GM12878 (cell line): ENCODE results near the gene TNF. TPM values are rescaled to one million over a fixed set of nuclear protein-coding genes. Genes with fewer than 3 reads are reported as not detected.

Experiments
- ATAC-seq: fragments of 200-7000 bp; cut with Tn5 transposase; 3 replicates; pipeline ENCODE4 v1.9.1; 2020; ENCODE audit warnings: mild to moderate bottlenecking, moderate library complexity
- BruUV-seq: library from RNA; stranded (reverse); fragments of 400-500 nt; replicated peaks from 2 replicates; lab custom pipeline; 2021; lab: Mats Ljungman, UMichigan
- CTCF ChIA-PET: fragments of 300-600 bp; sonication (Branson Sonifier 250); formaldehyde crosslinking; extraction: SDS; loops from one replicate; lab custom pipeline; 2021; ENCODE audit warnings: inconsistent platforms; lab: Yijun Ruan, JAX
- POLR2A ChIA-PET: fragments of 350-600 bp; formaldehyde crosslinking; extraction: SDS; loops from one replicate; lab custom pipeline; 2021; ENCODE audit warnings: inconsistent platforms; lab: Charles Lee
- RAD21 ChIA-PET: fragments of 300-600 bp; sonication (Branson Sonifier 250); formaldehyde crosslinking; loops from one replicate; lab custom pipeline; 2023; ENCODE audit warnings: antibody characterized with exemption; ENCODE audit not compliant: unreplicated experiment; lab: Charles Lee
- SMC1A ChIA-PET: fragments of 300-600 bp; sonication (Branson Sonifier 250); formaldehyde crosslinking; loops from one replicate; lab custom pipeline; 2023; ENCODE audit not compliant: unreplicated experiment, uncharacterized antibody; lab: Charles Lee
- DNase-seq: peaks from one replicate; pipeline ENCODE4 v3.0.0-alpha.2; 2011; ENCODE audit warnings: low read depth, low spot score
- FAIRE-seq: peaks from 3 replicates; lab custom pipeline; 2011; peaks lifted over from hg19 to GRCh38; lab: Jason Lieb, UNC
- H2AFZ ChIP-seq: 2 replicates; pipeline ENCODE4 v1.6.0; 2011; ENCODE audit warnings: low read depth, low read length, control low read depth; ENCODE audit not compliant: control insufficient read depth
- H3K27ac ChIP-seq: 2 replicates; pipeline ENCODE4 v1.5.1; 2011; ENCODE audit warnings: control low read depth; ENCODE audit not compliant: control insufficient read depth, insufficient read depth
- H3K27me3 ChIP-seq, 2 experiments: replicated peaks in 1 of 2; 2 replicates each; pipeline versions ENCODE4 v1.6.0 to v1.6.1; 2011; ENCODE audit warnings: low read length in 1 of 2; ENCODE audit not compliant: control insufficient read depth in 2 of 2, insufficient read depth in 2 of 2
- H3K36me3 ChIP-seq, 2 experiments: 2 replicates each; pipeline ENCODE4 v1.5.1; 2011; ENCODE audit warnings: low read length in 1 of 2; ENCODE audit not compliant: control insufficient read depth in 2 of 2, insufficient read depth in 2 of 2
- H3K4me1 ChIP-seq: 2 replicates; pipeline ENCODE4 v1.6.1; 2011; ENCODE audit warnings: mild to moderate bottlenecking, low read length, moderate library complexity, mixed read lengths; ENCODE audit not compliant: control insufficient read depth, insufficient read depth
- H3K4me2 ChIP-seq: 2 replicates; pipeline ENCODE4 v1.6.0; 2011; ENCODE audit warnings: control low read depth; ENCODE audit not compliant: control insufficient read depth, insufficient read depth
- H3K4me3 ChIP-seq: fragments of 200-600 bp; sonication (generic); 2 replicates; pipeline ENCODE4 v1.5.1; 2016
- H3K79me2 ChIP-seq: 2 replicates; pipeline ENCODE4 v1.6.0; 2011; ENCODE audit warnings: low read length; ENCODE audit not compliant: control insufficient read depth, insufficient read depth
- H3K9ac ChIP-seq: 2 replicates; pipeline ENCODE4 v1.8.0; 2011; ENCODE audit warnings: low read length, control low read depth, mixed read lengths; ENCODE audit not compliant: control insufficient read depth, insufficient read depth
- H3K9me3 ChIP-seq: replicated peaks from 3 replicates; pipeline ENCODE4 v1.5.1; 2011; ENCODE audit warnings: mild to moderate bottlenecking, low read length; ENCODE audit not compliant: control insufficient read depth, insufficient read depth
- H4K20me1 ChIP-seq: 2 replicates; pipeline ENCODE4 v1.6.0; 2011; ENCODE audit not compliant: control insufficient read depth, insufficient read depth
- CBX5 ChIP-seq: sonication (generic); IDR thresholded peaks from 2 replicates; pipeline ENCODE4 v1.6.1; 2016; ENCODE audit warnings: low read depth, moderate library complexity, mild to moderate bottlenecking, inconsistent platforms
- CREB1 ChIP-seq: IDR thresholded peaks from 2 replicates; pipeline ENCODE4 v1.6.1; 2012; ENCODE audit warnings: low read depth, mild to moderate bottlenecking, inconsistent platforms
- CTCF ChIP-seq, 3 experiments: IDR thresholded peaks in 2 of 3; conservative IDR thresholded peaks in 1 of 3; 2 replicates each; pipeline ENCODE4 v1.5.1; 2011; ENCODE audit warnings: low read depth in 3 of 3, low read length in 3 of 3, mild to moderate bottlenecking in 3 of 3, control low read depth in 2 of 3, moderate library complexity in 2 of 3, inconsistent platforms in 1 of 3, mixed read lengths in 1 of 3; ENCODE audit not compliant: control insufficient read depth in 2 of 3, insufficient read depth in 1 of 3; ENCODE audit errors: extremely low read depth in 1 of 3
- E2F4 ChIP-seq: IDR thresholded peaks from 2 replicates; pipeline ENCODE4 v1.6.1; 2012; ENCODE audit warnings: low read depth, low read length, improper control_type of control experiment
- EED ChIP-seq: sonication (generic); IDR thresholded peaks from 2 replicates; pipeline ENCODE4 v1.6.1; 2016; ENCODE audit warnings: antibody characterized with exemption, low read depth
- ESRRA ChIP-seq: IDR thresholded peaks from 2 replicates; pipeline ENCODE4 v1.6.1; 2012; ENCODE audit warnings: mild to moderate bottlenecking, low read length, improper control_type of control experiment
- ETV6 ChIP-seq, 2 experiments: fragments of 450-650 bp in 1 of 2; IDR thresholded peaks in 1 of 2; conservative IDR thresholded peaks in 1 of 2; 2 replicates each; pipeline ENCODE4 v1.6.1; 2014; ENCODE audit warnings: antibody characterized with exemption in 1 of 2, borderline replicate concordance in 1 of 2, low read depth in 1 of 2, mild to moderate bottlenecking in 1 of 2, moderate library complexity in 1 of 2
- IRF4 ChIP-seq: IDR thresholded peaks from 2 replicates; pipeline ENCODE4 v1.6.1; 2011; ENCODE audit warnings: low read depth, low read length
- MTA2 ChIP-seq: fragments of 450-650 bp; IDR thresholded peaks from 2 replicates; pipeline ENCODE4 v1.6.1; 2016; ENCODE audit warnings: low read depth, mild to moderate bottlenecking, moderate library complexity
- NFYB ChIP-seq: IDR thresholded peaks from 2 replicates; pipeline ENCODE4 v1.6.1; 2011; ENCODE audit warnings: low read depth, mild to moderate bottlenecking, low read length, improper control_type of control experiment, moderate library complexity; ENCODE audit not compliant: insufficient read depth
- NR2C1 ChIP-seq: fragments of 450-650 bp; IDR thresholded peaks from 2 replicates; pipeline ENCODE4 v1.6.1; 2017; ENCODE audit warnings: antibody characterized with exemption, mild to moderate bottlenecking, moderate library complexity
- RELA ChIP-seq: fragments of 450-650 bp; IDR thresholded peaks from 2 replicates; pipeline ENCODE4 v1.8.0; 2014; ENCODE audit warnings: borderline replicate concordance; ENCODE audit not compliant: partially characterized antibody
- RUNX3 ChIP-seq: IDR thresholded peaks from 2 replicates; pipeline ENCODE4 v1.6.1; 2012; ENCODE audit warnings: low read length, inconsistent platforms
- SKIL ChIP-seq: fragments of 450-650 bp; IDR thresholded peaks from 2 replicates; pipeline ENCODE4 v1.6.1; 2017; ENCODE audit warnings: mild to moderate bottlenecking, low read depth, inconsistent platforms; ENCODE audit not compliant: poor library complexity, severe bottlenecking
- STAT3 ChIP-seq: IDR thresholded peaks from 2 replicates; pipeline ENCODE4 v1.6.1; 2011; ENCODE audit warnings: low read depth, low read length, improper control_type of control experiment
- ZBED1 ChIP-seq: IDR thresholded peaks from 2 replicates; pipeline ENCODE4 v1.6.1; 2016; ENCODE audit warnings: borderline replicate concordance
- WGBS: methylation state at CpG from one replicate; pipeline ENCODE4 v1.1.6; 2016; ENCODE audit warnings: low lambda C conversion rate; ENCODE audit not compliant: insufficient replicate concordance, insufficient coverage; ENCODE audit errors: missing lambda C conversion rate; 5-methylcytosine and 5-hydroxymethylcytosine counted together
- in situ Hi-C: fragments of 300-500 bp; cut with MboI; formaldehyde crosslinking; loops from 9 replicates; pipeline ENCODE4 v1.14.3; 2018; ENCODE audit warnings: mixed read lengths
- intact Hi-C: fragments of 100-400 bp; cut with micrococcal nuclease; formaldehyde crosslinking; loops from one replicate; pipeline ENCODE4 v1.14.2; 2022; ENCODE audit not compliant: unreplicated experiment
- polyA plus RNA-seq, 11 experiments: library from polyadenylated mRNA; depleted of rRNA in 4 of 11; unstranded in 6 of 11; stranded (reverse) in 5 of 11; fragments of >200 nt; fragmentation: Nextera tagmentation in 4 of 11; fragmentation: Illumina TruSeq in 1 of 11; extraction: Ambion mirVana in 4 of 11; extraction: Trizol in 1 of 11; gene quantifications; 1 replicate in 1 of 11; 2 replicates in 10 of 11; pipeline versions ENCODE4 v1.2.1 to v1.2.3, GENCODE V29; 2011 to 2016; ENCODE audit warnings: inconsistent platforms in 2 of 11, missing spikeins in 2 of 11, low read depth in 1 of 11
- total RNA-seq, 4 experiments: library from RNA; depleted of rRNA in 3 of 4; stranded (reverse); fragments of >200 nt in 3 of 4; fragmentation: Illumina TruSeq in 1 of 4; extraction: Trizol in 1 of 4; gene quantifications; 2 replicates each; pipeline versions ENCODE4 v1.2.1 to v1.2.3, GENCODE V29; 2013 to 2021

TNF gene
- total and polyA plus RNA-seq, 10 of the 15 experiments (the other 5 are each of a cell fraction or from before 2014, with no cell fraction given), result 18.0 to 94.8 (median 61.9) TPM

GRCh38 chr6:31543639-31544038 lies 31.7 kb upstream of the TNF start:
- BruUV-seq, result no TSS peak
- ChIA-PET POLR2A (interaction anchor here (0.5 to 4.8 kb wide), 6 partner anchors 8 to 121 kb away, joined by 3 to 56 read pairs (median 5); partner anchors contain the start of genes GPANK1 and MICB), CTCF (interaction anchor here (0.7 to 34.8 kb wide), 3 partner anchors 44 to 73 kb away, joined by 4 to 2098 read pairs (median 100); partner anchors contain the start of genes LST1, LTB, MICB and NCR3), SMC1A (interaction anchor here (0.9 to 34.7 kb wide), 5 partner anchors 7 to 325 kb away, joined by 3 to 1989 read pairs (median 4); partner anchors contain the start of genes LST1, LTA, LTB and NCR3), RAD21 (interaction anchor here (0.6 to 16.9 kb wide), 3 partner anchors 50 to 142 kb away, joined by 3 to 668 read pairs (median 4); partner anchors contain the start of gene NCR3)
- no peaks in the 10 kb centered on the region for H3K9me3 ChIP-seq
- in situ Hi-C loops (loop anchor here (5.0 to 10.0 kb wide), 2 partner anchors 51 to 291 kb away; no protein-coding TSS in a partner anchor), intact Hi-C loops (loop anchor here (2.0 to 10.0 kb wide), 2 partner anchors 195 to 361 kb away; partner anchors contain the start of gene ZBTB12)
- ATAC-seq (no peak), FAIRE-seq (no peak), DNase-seq (no peak)
- TF ChIP-seq E2F4 (no peak), NFYB (no peak), CBX5 (no peak), RUNX3 (no peak), CREB1 (no peak), ETV6 (conservative IDR thresholded peaks at IDR 0.05 in 1 of 2, IDR thresholded peaks at IDR 0.05 in 1 of 2; ENCODE audit: borderline replicate concordance in 1 of 2, low read depth in 1 of 2) (no peak), ESRRA (no peak), EED (no peak), NR2C1 (no peak), RELA (no peak), SKIL (no peak), STAT3 (no peak), IRF4 (no peak), CTCF (IDR thresholded peaks at IDR 0.05 in 2 of 3, conservative IDR thresholded peaks at IDR 0.05 in 1 of 3; ENCODE audit: control insufficient read depth in 2 of 3, extremely low read depth in 1 of 3, insufficient read depth in 1 of 3, low read depth in 3 of 3, low read length in 3 of 3) (no peak), MTA2 (no peak), ZBED1 (no peak)
- no peak overlapping the region for H2AFZ ChIP-seq
- WGBS, result 96% methylated on average over 6 of the region's 6 CpGs
- no peak overlapping the region for H3K4me2 ChIP-seq
- no peak overlapping the region for H3K27ac ChIP-seq
- no peaks in the 10 kb centered on the region for H3K27me3 ChIP-seq
- H3K36me3 ChIP-seq, result peaks cover 7 to 15% of the 10 kb centered on the region in 2 experiments
- H3K9ac ChIP-seq, result no peak overlapping the region
- H3K4me3 ChIP-seq, result no peak overlapping the region
- H3K79me2 ChIP-seq, result peaks cover 54% of the 10 kb centered on the region
- peaks cover 4% of the 10 kb centered on the region; the same call in 1 of the 2 replicates for H3K4me1 ChIP-seq
- peaks cover 9% of the 10 kb centered on the region for H4K20me1 ChIP-seq
